ENCODE measurements around the gene COL9A3. TPM values are rescaled to one million over a fixed set of nuclear protein-coding genes. Genes with fewer than 3 reads are reported as not detected.

The COL9A3 gene
- total RNA-seq, 1 experiment from 2014 or later = 150 TPM

- Histone ChIP-seq H2BK120ac (ENCODE audit: low read depth, low read length, poor library complexity, severe bottlenecking) (no peak overlapping the region), H3K14ac (ENCODE audit: insufficient read depth, low read length) (no peak overlapping the region), H3K18ac (ENCODE audit: insufficient read length, low read depth, low read length) (no peak overlapping the region), H2AFZ (ENCODE audit: low read length) (no peak overlapping the region), H4K91ac (ENCODE audit: insufficient read length, low read depth, low read length) (no peak overlapping the region), H3K9ac (ENCODE audit: extremely low read depth, insufficient read length, low read length) (no peak overlapping the region), H3K56ac (ENCODE audit: insufficient read length, low read depth, low read length) (no peak overlapping the region), H3K27ac (ENCODE audit: insufficient read length, low read depth, low read length) (no peak overlapping the region), H4K5ac (ENCODE audit: insufficient read length, low read depth, low read length) (no peak overlapping the region), H4K20me1 (ENCODE audit: control insufficient read depth, insufficient read depth, insufficient read length) (no peaks in the 10 kb centered on the region), H3K4me2 (ENCODE audit: insufficient read depth, insufficient read length, low read length) (no peak overlapping the region), H3K79me1 (ENCODE audit: insufficient read depth, low read depth, low read length, poor library complexity, severe bottlenecking) (no peaks in the 10 kb centered on the region), H3K27me3 (ENCODE audit: insufficient read depth, low read length) (no peaks in the 10 kb centered on the region), H2BK15ac (ENCODE audit: low read depth, low read length) (no peak overlapping the region), H3K9me3 (ENCODE audit: control insufficient read depth, low read depth, low read length) (no peaks in the 10 kb centered on the region), H3T11ph (ENCODE audit: low read length) (no peak overlapping the region), H2BK12ac (ENCODE audit: insufficient read length, low read depth, low read length) (no peak overlapping the region), H2AK5ac (ENCODE audit: insufficient read length, low read length) (no peak overlapping the region), H3K4me1 (ENCODE audit: insufficient read depth, low read length) (peaks cover 2% of the 10 kb centered on the region; the same call in 1 of the 2 replicates), H3K79me2 (ENCODE audit: insufficient read depth, low read length) (no peaks in the 10 kb centered on the region), H2BK20ac (ENCODE audit: low read depth, low read length, poor library complexity, severe bottlenecking) (no peak overlapping the region), H3K4ac (ENCODE audit: low read depth, low read length) (no peak overlapping the region), H3K23me2 (ENCODE audit: insufficient read length, low read depth, low read length, poor library complexity, severe bottlenecking) (no peaks in the 10 kb centered on the region), H3K23ac (ENCODE audit: insufficient read length, low read depth, low read length) (no peak overlapping the region), H2BK5ac (ENCODE audit: insufficient read length, low read length) (no peak overlapping the region), H4K8ac (replicated peaks; ENCODE audit: insufficient read length, low read depth, low read length) (no peak overlapping the region)
- Mint-ChIP-seq H3K27me3 (ENCODE audit: low read depth) (no peaks in the 10 kb centered on the region), H3K4me3 (no peak overlapping the region), H3K27ac (no peak overlapping the region; a peak in 1 of 7 replicates), H3K4me1 (peaks cover 12 to 19% of the 10 kb centered on the region in 2 experiments), H3K36me3 (ENCODE audit: insufficient read depth in 1 of 3, low read depth in 3 of 3) (peaks cover 0 to 21% (median 6%) of the 10 kb centered on the region in 3 experiments; a peak in 4 of 7 replicates), H3K9me3 (0 out of 5 replicates have a peak, but pooled peaks cover 0 to 3% of the 10 kb centered on the region in 2 experiments)
- no peak for DNase-seq
- no peak for TF ChIP-seq CTCF (conservative IDR thresholded peaks at IDR 0.05)
- no CpG with 5 or more reads among the region's 29 CpGs for WGBS (ENCODE audit: extremely low coverage, insufficient read length, low lambda C conversion rate)
Measured at GRCh38 chr20:62828511-62829230, 11.8 kb downstream of the COL9A3 start.

Measured in H9 (cell line).